Measurements from ENCODE around the gene F2R.
"Not testable (repeated sequence)": the region's sequence is repeated elsewhere in the genome, so short reads cannot be mapped to it uniquely, and the experiment has no call there.

The F2R gene

GRCh38 chr5:76762484-76762883, 46.6 kb downstream of the F2R start:
- DNase-seq, result no peak

GRCh38 chr5:76763136-76763535, 47.2 kb downstream of the F2R start:
- DNase-seq, result no peak

DNA sequence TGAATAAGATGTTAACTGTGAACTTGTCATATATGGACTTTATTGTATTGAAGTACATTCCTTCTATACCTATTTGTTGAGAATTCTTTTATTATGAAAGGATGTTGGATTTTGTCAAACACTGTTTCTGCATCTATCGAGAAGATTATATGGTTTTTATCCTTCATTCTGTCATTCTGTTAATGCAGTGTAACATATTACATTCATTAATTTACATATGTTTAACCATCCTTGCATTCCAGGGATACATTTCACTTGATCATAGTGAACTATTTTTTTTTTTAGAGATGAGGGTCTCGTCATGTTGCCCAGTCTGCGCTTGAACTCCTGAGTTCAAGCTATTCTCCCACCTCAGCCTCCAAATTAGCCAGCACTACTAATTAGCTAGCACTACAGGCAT, 48.4 kb downstream of the F2R start:
- no peak for DNase-seq

DNA sequence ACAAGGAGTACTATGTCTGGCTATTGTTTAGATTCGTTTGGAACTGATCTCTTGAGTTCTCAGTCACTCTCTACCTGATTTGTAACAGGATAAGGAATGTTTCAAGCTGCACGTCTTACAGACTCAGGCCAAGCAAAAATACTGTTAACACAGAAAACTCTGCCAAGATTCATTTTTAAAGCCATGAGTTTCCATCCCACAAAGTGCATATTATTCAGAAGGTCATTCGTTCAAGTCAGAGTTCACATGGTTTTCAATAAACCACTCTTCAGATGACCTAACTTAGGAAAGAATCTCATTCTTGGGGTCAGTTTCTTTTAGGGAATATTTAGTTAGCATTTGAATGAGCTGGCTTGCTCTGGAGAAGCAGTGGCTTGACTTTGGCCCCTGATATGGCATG, 49.3 kb downstream of the F2R start:
- no peak for DNase-seq

DNA sequence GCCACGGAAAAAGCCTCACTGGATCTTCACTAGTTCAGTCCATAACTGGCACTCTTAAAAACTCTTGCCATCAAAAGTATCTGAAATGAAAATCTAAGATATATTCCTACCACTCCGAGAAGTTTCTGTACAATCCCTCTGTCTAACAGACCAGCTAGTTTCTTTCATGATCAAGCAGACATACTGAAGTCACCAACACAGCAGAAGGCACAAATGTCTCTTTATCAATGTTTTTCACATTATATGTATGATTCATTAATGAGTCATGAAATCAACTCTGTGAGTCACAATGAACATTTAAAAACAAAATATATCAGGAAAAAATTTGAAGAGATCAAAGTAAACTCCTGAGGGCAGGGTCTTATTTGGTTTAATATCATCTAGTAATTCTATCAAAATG, 50.8 kb downstream of the F2R start:
- no peak for DNase-seq

- DNase-seq, result not testable (repeated sequence)
These were observed 55.1 kb downstream of the F2R start for GRCh38 chr5:76771041-76771440.

DNA sequence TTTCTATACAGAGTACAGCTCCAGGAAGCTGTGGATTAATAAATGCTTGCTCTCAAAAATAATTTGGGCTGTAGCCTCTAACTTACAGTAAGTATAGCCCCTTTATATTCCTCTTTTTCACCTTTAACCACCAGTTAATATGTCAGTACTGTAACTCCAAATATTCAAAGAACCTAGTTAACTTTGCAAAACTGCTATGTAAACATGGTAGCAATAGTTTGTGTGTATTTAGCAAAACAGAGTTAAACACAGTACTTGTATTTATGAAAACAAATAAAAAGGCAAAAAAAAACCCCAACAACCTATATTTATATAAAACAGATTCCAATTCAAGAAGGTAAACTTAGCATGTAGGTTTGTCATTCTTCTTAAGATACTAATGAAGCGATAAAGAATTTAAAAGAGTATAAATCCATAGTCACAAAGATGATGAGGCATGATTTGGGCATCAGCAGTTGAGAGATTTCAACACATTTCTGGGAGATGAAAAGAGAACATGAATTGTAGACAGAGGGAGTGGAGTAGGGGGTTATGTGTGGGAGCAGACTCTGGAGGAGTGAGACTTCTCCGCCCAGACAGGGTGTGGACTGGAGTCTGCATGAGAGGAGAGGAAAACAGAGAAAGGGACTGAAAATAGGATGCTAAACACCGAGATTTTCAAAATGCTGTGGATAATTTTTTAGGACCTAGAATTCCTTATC, 55.9 kb downstream of the F2R start:
- DNase-seq, result no peak

DNA sequence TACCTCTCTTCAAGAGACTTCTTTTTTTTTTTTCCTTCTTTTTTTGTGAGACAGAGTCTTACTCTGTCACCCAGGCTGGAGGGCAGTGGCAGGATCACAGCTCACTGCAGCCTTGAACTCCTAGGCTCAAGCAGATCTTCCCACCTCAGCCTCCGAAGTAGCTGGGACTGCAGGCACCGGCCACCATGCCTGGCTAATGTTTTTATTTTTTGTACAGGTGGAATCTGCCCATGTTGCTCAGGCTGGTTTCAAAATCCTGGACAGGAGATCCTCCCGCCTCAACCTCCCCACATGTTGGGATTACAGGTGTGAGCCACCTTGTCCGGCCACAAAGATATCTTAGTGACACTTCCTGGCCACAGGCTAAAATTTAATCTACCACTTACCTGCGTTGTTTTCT, 60.0 kb downstream of the F2R start:
- no peak for DNase-seq

DNA sequence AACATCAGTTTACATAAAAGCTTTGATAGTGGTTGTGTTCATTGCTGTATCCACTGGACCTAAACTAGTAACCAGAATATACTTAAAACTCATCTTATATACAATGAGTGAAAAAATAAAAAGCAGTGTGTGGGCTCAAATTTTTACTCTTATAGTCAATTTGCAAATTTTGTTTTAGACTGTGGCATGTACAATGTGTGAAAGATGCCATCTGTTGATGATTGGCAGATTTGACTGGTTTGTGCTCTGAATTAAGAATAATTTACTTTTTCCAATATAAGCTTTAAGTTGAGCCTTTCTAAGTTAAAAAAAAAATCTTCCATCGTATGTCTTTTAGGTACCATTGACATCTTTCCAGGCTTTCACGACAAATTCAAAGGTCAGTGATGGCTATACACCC, 60.5 kb downstream of the F2R start:
- DNase-seq, result no peak

DNA sequence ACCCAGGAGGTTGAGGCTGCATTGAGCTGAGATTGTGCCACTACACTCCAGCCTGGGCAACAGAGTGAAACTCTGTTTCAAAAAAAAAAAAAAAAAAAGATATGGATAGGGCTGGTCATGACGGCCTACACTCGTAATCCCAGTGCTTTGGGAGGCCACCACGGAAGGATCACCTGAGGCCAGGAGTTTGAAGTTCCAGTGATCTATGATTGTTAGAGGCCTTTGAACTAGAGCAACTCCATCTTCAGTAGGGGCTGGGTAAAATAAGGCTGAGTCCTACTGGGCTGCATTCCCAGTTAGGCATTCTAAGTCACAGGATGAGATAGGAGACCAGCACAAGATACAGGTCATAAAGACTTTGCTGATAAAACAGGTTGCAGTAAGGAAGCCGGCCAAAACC, 64.7 kb downstream of the F2R start:
- not testable (repeated sequence) for DNase-seq

DNA sequence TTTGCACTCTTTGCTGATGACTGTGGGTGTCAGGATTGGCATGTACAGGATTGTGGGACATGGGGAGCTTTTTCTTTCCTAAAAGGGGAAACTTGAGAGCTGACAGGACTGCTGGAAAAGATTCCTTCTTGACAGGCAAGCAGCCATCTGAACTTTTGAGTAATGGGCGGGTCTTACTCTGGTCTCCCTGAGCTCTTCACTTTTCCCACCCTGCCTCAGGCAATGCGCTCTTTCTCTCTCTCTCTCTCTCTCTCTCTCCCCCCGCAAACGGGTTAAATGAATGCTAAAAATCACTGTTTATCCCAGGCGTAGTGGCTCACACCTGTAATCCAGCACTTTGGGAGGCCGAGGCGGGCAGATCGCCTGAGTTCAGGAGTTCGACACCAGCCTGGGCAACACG, 65.8 kb downstream of the F2R start:
- DNase-seq, result no peak

DNA sequence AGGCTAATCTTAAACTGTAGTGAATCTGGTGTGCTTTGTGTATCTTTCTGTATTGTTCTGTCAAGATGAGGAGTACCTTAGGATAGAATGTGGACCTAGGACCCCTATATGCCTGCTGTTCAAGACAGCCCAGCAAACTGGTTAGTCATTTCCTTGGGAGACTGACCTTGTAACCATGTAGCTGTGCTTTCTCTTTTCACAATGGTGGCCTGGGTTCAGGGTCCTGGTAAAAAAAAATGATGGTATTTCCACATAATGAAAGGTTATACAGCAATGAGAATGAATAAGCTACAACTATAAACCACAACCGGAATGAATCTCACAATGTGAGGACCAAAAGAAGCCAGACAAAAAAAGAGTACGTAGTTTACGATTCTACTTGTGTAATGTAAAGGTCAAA, 66.5 kb downstream of the F2R start:
- no peak for DNase-seq
